RKO (cell line): ENCODE measurements around the gene TTLL7.

Experiments
- DNase-seq: peaks from one replicate; pipeline ENCODE4 v3.0.0-alpha.2; 2016; ENCODE audit warnings: low spot score

Gene TTLL7

GRCh38 chr1:83816836-83817235, 182.1 kb downstream of the TTLL7 start:
- no peak for DNase-seq

- DNase-seq: no peak
These were observed 183.6 kb downstream of the TTLL7 start for GRCh38 chr1:83815330-83815729.
